ENCODE data around the gene SLC2A13.
"Not testable (repeated sequence)": the region's sequence is repeated elsewhere in the genome, so short reads cannot be mapped to it uniquely, and the experiment has no call there.

SLC2A13 gene

DNA sequence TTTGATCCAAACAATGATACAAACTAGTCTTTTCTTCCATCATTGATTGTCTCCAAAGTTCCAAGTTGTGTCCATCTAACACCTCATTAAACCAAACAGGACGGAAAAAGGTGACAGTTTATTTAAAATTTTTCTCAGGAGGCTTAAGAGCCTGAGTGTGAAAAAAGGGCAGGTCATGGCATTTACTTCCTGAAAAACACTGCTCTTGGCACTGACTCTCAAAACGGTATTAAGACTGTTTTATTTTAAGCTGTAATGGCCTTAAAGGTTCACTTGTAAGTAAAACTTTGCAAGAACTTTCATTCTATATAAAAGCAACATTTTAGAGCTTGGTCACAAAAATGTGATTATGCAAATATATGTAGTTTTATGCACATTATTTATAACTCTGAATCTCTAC is 222.5 kb downstream of the SLC2A13 start:
- in situ Hi-C loops (cut with MboI; ENCODE audit: low sequenced_read_pairs): no loop called here

DNA sequence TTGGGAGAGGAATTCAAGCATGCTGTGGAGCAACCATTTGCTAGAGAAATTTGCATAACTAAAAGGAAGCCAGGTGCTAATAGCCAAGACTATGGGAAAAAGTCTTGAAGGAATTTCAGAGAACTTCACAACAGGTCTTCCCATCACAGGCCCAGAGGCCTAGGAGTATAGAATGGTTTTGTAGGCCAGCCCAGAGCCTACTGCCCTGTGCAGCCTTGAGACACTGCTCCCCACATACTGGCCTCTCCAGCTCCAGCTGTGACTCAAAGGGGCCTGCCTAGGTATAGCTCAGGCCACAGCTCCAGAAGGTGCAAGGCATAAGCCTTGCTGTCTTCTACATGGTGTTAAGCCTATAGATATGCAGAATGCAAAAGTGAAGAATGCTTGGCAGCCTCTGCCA is 227.1 kb downstream of the SLC2A13 start:
- in situ Hi-C loops (cut with MboI; ENCODE audit: low sequenced_read_pairs): no loop called here

DNA sequence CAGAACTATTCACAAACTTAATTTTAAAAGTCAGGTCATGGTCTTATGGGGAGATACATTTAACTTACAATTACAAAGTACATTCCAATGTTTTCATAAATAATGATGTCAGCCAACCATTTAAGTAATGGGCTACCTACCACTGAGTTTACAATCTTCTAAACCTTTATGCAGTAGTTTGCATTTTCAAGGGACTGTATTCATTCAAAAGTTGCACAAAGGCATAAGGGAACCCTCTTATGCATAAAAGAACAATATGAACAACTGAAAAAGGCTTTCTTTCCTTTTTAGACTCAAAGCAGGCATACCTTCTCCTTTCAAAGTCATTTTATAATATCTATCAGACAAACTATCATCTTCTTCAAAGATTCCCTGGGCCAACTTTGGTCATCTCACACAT is 230.2 kb downstream of the SLC2A13 start:
- in situ Hi-C loops (cut with MboI; ENCODE audit: low sequenced_read_pairs): no loop called here

DNA sequence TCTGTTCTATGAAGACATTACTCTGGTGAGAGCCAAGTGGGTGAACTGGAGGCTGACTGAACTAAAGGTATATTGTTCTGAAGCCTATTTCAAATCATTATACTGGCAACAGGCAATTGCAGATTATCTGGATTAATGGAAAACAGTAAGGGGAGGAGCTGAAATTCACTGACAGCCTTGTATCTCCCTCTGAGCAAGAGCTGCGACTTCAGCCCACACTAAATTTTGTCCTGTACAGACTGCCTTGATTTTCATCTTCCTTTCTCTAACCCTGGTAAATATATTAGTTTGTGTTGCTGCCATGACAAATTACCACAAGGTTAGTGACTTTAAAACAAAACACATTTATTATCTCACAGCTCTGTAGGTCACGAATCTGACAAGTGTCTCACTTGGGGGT is 231.1 kb downstream of the SLC2A13 start:
- in situ Hi-C loops (cut with MboI; ENCODE audit: low sequenced_read_pairs): no loop called here

DNA sequence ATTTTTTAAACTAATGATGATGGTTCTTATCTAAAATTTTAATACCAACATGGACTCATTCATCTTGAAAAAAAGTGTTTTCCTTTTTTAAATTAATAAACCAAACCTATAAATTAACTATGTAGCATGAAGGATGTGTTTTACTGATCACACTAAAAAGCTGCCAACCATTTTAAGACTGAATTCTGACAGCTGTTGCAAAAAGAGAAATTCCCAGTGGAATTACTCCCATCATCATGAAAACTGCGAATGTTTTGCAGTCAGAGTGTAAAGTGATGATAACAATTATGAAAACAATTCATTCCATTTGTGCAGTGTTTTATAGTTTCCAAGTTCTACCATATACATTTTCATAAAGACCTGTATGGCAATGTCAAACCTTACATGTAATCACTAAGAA is 232.8 kb downstream of the SLC2A13 start:
- in situ Hi-C loops (cut with MboI; ENCODE audit: low sequenced_read_pairs): no loop called here

DNA sequence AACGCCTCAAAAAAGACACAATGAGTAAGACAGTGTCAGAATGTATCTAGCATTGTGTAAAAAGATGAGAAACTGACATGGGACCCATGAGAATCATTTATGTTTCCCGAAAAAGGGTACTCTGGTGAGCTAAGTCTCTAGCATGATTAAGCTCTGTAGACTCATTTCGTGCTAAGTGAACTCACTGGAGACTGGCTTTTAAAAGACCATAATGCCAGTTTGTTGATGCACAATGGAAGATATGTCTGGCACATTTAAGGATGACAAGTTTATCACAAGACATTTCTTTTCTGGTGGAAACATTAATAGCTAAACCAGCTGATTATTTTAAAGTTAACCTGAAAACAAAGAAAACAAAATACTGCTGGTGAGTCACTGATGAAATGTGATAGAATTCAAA is 233.5 kb downstream of the SLC2A13 start:
- in situ Hi-C loops (cut with MboI; ENCODE audit: low sequenced_read_pairs): no loop called here

DNA sequence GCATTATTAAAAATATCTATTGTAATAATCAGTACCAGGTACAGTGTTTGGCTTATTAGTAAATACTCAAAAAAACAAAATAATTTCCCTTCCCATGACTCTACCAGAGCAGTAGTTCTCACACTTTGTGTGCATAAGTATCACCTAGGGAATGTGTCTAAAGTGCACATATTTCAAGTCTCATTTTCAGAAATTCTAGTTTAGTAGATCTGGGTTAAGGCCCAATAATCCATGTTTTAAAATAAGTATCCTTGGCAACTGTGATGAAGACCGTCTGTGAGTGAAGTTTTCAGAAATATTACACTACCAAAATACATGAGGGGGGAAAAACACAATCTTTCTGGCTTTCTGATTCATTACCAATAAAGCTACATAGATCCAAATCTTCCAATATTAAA is 237.6 kb downstream of the SLC2A13 start:
- in situ Hi-C loops (cut with MboI; ENCODE audit: low sequenced_read_pairs): no loop called here

DNA sequence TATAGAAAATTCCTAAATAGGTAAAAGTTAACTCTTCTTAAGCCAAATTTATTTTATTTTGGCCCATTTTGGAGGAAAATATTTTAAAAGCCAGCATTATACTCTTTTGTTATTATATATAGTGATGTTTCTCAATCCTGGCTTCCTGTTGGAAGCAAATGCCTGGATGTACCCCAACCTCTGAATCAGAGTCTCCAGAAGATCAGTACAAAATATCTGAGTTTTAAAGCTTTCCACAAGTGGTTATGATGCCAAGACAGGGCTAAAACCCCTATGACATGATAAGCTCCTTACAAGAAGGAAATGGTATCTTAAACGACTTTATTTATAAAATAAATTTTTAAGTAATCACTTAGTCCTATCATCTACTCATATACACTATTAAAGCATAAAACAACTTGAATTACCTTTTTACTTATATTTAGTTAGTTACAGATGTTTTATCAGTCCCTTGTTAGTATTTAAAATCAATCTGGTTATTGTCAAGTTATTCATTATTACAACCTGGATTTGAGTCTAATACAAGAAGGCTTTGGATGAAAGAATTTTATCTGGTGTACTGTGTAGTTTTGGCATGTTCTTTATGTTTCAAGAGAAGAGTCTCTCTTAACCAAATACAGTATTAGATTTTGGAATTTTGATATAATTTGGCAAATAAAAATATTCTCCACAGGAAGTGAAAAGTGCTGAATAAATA is 238.1 kb downstream of the SLC2A13 start:
- in situ Hi-C loops (cut with MboI; ENCODE audit: low sequenced_read_pairs): no loop called here

DNA sequence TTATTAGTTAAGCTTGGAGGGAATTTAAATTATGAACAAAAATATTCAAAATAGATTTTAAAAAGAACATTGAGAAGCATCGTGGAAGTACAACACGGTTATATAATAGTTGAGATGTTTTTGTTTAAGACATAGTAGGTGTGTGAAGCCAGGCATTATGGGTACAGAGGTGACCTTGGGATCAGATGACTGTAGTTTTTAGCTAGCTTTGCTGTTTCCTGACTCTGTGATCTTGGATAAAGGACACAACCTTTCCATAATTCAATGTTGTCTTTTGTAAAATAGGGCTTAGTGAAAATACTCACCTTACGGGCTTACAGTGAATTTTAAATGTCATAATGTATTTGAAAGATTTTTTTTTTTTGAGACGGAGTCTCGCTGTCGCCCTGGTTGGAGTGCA is 239.7 kb downstream of the SLC2A13 start:
- in situ Hi-C loops (cut with MboI; ENCODE audit: low sequenced_read_pairs): no loop called here

DNA sequence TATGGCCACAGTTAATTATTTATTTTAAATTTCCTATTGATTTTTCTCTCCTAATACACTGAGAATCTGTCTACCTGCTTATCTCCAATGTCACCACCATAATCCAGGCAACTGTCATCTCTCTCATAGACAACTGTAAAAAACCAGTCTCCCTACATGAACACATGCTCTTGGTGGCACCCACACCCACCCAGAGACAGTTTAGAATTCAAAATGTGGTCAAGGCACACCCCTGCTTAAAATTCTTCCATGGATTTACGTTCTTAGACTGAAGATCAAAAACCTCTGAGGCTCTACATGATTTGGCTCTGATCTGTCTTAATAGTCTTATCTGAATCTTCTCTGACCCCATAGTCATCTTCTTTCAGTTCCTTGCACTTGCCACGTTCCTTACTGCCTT is 245.2 kb downstream of the SLC2A13 start:
- in situ Hi-C loops (cut with MboI; ENCODE audit: low sequenced_read_pairs): no loop called here

DNA sequence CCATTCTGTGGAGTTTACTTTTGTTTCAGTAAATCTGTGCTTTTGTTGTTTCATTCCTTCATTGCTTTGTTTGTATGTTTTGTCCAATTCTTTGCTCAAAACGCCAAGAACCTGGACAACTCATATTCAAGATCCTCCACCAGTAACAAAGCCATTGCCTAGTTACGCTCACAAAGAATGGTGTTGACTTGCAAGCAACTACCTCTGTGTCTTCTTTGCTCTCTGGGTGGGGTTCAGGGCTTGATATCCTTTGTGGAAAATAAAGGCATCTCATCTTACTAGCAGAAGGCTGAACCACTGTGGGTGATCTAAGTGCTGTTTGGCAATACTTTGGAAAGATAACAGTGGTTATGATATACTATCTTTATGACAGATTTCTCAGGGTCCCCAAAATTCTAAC is 252.9 kb downstream of the SLC2A13 start:
- in situ Hi-C loops (cut with MboI; ENCODE audit: low sequenced_read_pairs): no loop called here

DNA sequence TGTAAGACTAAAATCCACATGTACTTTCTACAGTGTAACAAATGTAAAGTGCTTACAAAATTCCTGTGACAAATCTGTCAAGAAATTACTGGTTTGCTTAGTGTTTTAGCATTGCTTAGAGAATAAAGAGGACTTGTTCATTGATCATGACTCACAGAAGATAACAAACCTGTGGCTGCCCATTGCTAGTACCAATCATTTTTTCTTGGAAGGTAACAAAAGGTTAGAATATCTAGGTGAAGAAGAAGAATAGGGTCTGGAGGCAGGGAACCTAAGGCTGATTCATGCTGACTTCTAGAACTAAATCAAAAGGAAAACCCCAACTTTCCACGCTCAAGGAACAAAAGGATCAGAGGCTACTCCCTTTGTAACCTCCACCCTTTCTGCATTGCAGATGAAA is 253.5 kb downstream of the SLC2A13 start:
- in situ Hi-C loops (cut with MboI; ENCODE audit: low sequenced_read_pairs): no loop called here

DNA sequence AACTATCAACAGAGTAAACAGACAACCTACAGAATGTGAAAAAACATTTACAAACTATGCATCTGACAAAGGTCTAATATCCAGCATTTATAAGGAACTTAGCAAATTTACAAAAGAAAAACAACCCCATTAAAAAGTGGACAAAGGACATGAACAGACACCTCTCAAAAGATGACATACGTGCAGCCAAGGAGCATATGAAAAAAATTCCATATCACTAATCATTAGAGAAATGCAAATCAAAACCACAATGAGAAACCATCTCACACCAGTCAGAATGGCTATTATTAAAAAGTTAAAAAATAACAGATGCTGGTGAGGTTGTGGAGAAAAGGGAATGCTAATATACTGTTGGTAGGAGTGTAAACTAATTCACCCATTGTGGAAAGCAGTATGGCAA is 257.7 kb downstream of the SLC2A13 start:
- in situ Hi-C loops (cut with MboI; ENCODE audit: low sequenced_read_pairs): not testable (repeated sequence)

DNA sequence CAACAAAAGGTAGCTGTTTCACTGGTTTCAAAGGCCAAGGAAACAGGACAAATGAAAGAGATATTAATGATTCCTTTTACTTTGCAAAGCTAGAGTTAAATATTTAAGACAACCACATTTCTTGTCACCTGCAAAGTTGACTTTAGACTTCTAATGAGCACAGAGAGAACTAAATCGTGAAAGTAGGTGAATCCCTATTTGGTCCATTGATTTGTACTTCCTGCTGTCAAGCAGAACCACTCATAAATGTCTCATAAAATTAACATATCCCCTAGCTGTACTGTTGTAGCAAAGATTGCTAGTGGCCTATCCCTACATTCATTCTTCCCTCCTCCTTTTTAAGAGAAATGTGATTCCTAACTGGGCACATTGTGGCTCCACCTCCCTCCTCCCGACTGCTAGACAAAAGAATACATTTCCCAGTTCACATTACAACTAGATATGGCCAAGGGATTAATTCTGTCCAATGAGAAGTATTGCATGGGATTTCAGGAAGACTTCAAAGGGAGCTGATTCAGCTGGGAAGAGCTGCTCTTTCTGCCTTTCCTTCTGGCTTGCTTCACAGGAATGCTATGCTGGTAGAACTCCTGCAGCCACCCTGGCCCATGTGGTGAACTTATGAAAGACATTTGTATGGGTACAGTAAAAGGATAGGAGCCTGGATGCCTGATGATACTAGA is 258.8 kb downstream of the SLC2A13 start:
- in situ Hi-C loops (cut with MboI; ENCODE audit: low sequenced_read_pairs): no loop called here

DNA sequence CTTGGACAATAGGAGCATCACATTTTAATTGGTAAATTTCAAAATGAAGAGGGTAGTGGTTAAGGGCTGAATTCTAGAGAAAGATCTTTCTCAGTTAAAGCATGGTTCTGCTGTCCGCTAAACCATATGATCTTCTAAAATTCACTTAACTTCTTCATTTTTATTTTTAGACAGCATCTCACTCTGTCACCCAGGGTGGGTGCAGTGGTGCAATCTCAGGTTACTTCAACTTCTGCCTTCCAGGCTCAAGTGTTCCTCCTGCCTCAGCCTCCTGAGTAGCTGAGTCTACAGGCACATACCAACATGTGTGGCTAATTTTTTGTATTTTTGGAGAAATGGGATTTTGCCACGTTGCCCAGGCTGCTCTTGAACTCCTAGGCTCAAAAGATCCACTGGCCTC is 259.6 kb downstream of the SLC2A13 start:
- in situ Hi-C loops (cut with MboI; ENCODE audit: low sequenced_read_pairs): no loop called here

DNA sequence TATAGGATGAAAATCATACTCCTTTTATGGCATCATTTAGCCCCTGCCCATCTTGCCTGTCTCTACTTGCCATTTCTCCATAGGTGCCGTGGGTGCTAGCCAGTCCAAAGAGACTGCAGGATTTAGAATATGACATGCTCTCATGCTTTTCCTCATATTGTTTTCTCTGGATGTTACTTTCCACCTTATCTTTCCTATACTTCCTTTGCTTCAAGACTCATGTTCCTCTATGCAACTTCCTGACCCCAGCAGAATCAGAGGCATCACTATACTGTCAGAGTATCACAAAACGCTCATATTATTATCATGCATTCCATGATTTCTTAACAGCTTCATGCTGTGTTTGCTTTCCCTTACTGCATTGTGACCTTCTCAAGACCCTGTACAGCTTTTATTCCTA is 265.5 kb downstream of the SLC2A13 start:
- in situ Hi-C loops (cut with MboI; ENCODE audit: low sequenced_read_pairs): no loop called here

DNA sequence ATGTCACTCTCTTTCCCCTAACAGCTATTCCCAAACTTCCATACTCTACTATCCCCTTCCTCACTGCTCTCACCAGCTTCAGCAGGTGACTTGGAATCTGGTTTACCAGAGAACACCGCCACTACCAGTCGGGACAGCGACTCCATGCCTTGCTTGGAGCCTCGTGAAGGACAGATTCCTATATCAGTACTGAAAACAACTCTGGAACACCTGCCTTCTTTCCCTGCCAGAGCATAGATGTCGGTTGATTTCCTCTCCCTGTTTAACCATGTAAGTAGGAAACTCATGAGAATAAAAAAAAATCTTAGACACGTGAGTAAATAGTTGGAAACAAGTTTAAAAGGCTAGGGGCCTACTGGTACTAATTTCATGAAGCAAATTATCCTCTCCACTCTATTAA is 266.8 kb downstream of the SLC2A13 start:
- in situ Hi-C loops (cut with MboI; ENCODE audit: low sequenced_read_pairs): no loop called here

DNA sequence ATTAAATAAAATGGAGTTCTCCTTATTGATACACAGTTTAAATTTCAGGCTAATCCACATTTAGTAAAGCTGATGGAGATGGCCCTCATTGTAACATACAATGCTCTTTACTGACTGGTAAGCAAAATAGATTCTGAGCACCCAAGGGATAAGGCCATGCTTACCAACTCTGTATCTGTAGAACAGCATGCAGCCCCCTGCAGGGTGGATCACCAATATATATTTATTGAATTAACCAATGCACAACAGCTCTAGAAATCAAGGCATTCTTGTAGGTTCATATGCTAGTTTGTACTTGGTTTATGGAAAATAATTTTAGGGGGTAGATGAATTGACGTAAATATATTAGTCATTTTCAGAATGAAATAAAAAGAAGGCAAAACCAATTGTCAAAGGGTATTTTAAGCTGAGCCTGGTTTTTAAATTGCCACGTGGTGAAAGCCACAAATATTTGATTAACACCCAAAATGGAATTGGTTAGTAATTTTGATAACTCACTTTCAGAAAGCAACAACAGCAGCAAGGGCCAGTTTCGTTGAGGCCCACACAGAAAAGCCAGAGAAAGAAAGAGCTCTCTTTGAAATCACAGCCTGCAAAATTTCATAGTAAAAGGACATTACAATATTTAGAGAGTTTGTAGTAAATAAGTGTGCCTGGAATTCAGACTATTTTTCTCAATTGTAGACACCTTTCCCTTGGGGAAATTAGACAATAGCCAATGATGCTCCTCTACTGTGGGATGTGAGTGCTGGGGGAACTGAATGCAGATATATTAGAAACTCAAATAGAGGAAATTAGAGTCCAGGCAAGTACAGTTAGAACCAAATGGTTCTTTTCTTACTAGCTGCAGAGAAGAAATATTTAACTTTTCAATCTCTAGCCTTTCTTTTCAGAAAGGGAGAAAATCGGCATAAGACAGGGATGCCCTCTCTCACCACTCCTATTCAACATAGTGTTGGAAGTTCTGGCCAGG is 270.1 kb downstream of the SLC2A13 start:
- in situ Hi-C loops (cut with MboI; ENCODE audit: low sequenced_read_pairs): no loop called here

DNA sequence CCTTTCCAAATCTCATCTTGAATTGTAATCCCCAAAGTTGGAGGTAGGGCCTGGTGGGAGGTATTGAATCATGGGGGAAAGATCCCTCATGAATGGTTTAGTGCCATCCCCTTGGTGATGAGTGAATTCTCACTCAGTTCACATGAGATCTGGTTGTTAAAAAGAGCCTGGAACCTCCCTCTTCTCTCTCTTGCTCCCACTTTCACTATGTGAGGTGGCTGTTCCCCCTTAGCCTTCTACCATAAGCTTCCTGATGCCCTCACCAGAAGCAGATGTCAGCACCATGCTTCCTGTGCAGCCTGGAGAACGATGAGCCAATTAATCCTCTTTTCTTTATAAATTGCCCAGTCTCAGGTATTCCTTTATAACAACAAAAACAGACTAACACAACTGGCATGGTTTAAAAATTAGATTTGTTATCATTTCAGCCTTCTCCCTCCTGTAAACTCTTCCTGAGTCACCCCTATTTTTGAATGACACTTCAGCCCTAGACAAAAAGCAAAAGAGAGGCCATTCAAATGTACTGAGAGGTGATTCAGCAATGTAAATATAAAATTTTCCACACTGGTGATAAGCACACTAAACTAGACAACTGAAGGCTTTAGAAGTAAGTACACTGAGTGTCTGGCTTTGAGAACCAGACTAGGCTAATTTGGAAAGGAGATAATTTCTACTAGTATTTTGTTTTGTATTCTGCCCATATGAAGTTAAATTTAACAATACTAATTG is 274.1 kb downstream of the SLC2A13 start:
- in situ Hi-C loops (cut with MboI; ENCODE audit: low sequenced_read_pairs): no loop called here

DNA sequence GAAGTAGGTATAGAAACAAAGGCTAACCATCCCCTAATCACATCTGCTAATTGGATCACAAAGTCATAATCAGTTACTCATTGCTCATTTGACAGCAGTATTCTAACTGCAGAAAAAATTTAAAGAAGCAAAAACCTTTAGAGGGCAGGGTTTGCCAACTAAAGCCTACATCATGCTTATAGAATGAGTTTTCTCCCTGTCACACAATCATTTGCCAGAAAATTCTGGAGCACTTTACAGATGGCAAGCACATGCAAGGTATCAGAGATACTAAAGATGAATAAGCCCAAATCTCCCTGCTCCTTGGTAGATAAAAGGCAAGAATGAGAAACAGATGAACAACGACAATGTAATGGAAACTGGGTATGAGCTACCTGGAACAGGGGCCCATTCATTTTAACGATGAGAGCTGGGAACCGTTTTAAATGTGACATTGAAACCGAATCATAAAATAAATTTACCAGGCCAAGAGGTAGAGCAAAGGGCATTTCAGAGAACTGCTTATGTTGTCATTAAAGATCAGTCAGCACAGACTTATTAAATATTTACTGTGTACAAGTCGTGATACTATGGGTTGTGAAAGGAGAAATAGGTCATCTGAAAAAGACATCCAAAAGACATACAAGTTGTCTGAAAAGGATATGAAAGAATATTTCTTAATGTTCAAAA is 274.9 kb downstream of the SLC2A13 start:
- in situ Hi-C loops (cut with MboI; ENCODE audit: low sequenced_read_pairs): no loop called here

DNA sequence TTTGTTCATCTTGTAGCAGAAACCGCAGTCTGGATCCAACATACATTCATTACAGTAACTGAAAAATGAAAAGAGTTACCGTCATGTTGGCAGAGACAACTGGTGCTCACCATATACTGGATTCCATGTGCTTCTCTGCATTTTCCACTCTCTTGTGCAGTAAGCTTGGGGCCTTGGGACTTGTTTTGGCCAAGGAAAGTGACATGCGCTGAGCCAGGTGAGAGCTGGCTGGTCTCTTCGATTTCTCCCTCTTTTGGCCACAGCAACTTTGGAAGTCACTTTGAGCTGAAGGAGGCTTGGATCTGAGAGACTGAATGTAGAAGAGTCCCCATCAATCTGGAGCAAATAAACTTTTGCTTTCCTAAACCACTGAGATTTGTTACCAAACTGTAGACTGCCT is 275.7 kb downstream of the SLC2A13 start:
- in situ Hi-C loops (cut with MboI; ENCODE audit: low sequenced_read_pairs): no loop called here

Data from HL-60/S4 treated with phorbol 12-myristate 13-acetate at 8.2 ng/mL for 4 days and 3 days (cell line).